ENCODE measurements around the gene CNTNAP2. TPM values are rescaled to one million over a fixed set of nuclear protein-coding genes. Genes with fewer than 3 reads are reported as not detected.

CNTNAP2 gene
- total and polyA plus RNA-seq, 9 of the 15 experiments (the other 6 are each of a cell fraction or from before 2014, with no cell fraction given): 0.04 to 0.62 (median 0.09) TPM; not detected in 4

- TF ChIP-seq ZNF445 (CRISPR knock-in tag; IDR thresholded peaks at IDR 0.05; ENCODE audit: low read depth) (no peak), EGR1 (conservative IDR thresholded peaks at IDR 0.05) (peak; percentile 42; the same call in 1 of the 2 replicates), WHSC1 (IDR thresholded peaks at IDR 0.05; ENCODE audit: low read length) (no peak), GTF3C2 (IDR thresholded peaks at IDR 0.05; ENCODE audit: borderline replicate concordance, extremely low read depth, insufficient read length) (no peak), TAF9B (IDR thresholded peaks at IDR 0.05; ENCODE audit: partially characterized antibody) (no peak), MCM7 (IDR thresholded peaks at IDR 0.05) (no peak), BMI1 (IDR thresholded peaks at IDR 0.05; ENCODE audit: low read length) (no peak), TAF1 (IDR thresholded peaks at IDR 0.05; ENCODE audit: control insufficient read depth, extremely low read depth, insufficient read depth, low read length, severe bottlenecking) (no peak), RBM25 (IDR thresholded peaks at IDR 0.05; ENCODE audit: low read depth, low read length, severe bottlenecking) (no peak), CBX2 (IDR thresholded peaks at IDR 0.05; ENCODE audit: insufficient read depth, low read length, poor library complexity, severe bottlenecking) (no peak), HDAC2 (IDR thresholded peaks at IDR 0.05) (no peak), SIN3B (IDR thresholded peaks at IDR 0.05; ENCODE audit: low read depth) (no peak), ZBED1 (IDR thresholded peaks at IDR 0.05) (no peak), CHD7 (IDR thresholded peaks at IDR 0.05; ENCODE audit: low read depth, low read length) (no peak), MLX (CRISPR knock-in tag; conservative IDR thresholded peaks at IDR 0.05) (no peak)
Measured at GRCh38 chr7:148304456-148304855, 2187.9 kb downstream of the CNTNAP2 start (continued).
